GM10248 (cell line): ENCODE results near the gene RXRA.

Experiments
- CTCF ChIA-PET: fragments of 300-600 bp; sonication (Branson Sonifier 250); formaldehyde crosslinking; extraction: SDS; loops from one replicate; lab custom pipeline; 2021; ENCODE audit warnings: antibody characterized with exemption; lab: Yijun Ruan, JAX
- POLR2A ChIA-PET: fragments of 350-650 bp; sonication (Branson Sonifier 250); formaldehyde crosslinking; extraction: SDS; loops from one replicate; lab custom pipeline; 2020; ENCODE audit warnings: antibody characterized with exemption; lab: Yijun Ruan, JAX
- DNase-seq: peaks from one replicate; pipeline ENCODE4 v3.0.0; 2012; ENCODE audit errors: extremely low spot score
- CTCF ChIP-seq: IDR thresholded peaks from 2 replicates; pipeline ENCODE4 v1.5.1; 2012; ENCODE audit warnings: mild to moderate bottlenecking, low read depth; ENCODE audit errors: extremely low read depth, missing control alignments, control extremely low read depth

Gene RXRA

GRCh38 chr9:134333234-134333873, 7.1 kb downstream of the RXRA start:
- DNase-seq, result no peak
- ChIA-PET POLR2A (no interaction called here), CTCF (no interaction called here)
- no peak for TF ChIP-seq CTCF

GRCh38 chr9:134333874-134334581, 7.8 kb downstream of the RXRA start:
- no peak for DNase-seq
- ChIA-PET CTCF (no interaction called here), POLR2A (no interaction called here)
- TF ChIP-seq CTCF, result no peak

GRCh38 chr9:134335061-134335460, 8.8 kb downstream of the RXRA start:
- no peak for DNase-seq
- POLR2A ChIA-PET, result no interaction called here
- no peak for TF ChIP-seq CTCF
- CTCF ChIA-PET, result no interaction called here

DNA sequence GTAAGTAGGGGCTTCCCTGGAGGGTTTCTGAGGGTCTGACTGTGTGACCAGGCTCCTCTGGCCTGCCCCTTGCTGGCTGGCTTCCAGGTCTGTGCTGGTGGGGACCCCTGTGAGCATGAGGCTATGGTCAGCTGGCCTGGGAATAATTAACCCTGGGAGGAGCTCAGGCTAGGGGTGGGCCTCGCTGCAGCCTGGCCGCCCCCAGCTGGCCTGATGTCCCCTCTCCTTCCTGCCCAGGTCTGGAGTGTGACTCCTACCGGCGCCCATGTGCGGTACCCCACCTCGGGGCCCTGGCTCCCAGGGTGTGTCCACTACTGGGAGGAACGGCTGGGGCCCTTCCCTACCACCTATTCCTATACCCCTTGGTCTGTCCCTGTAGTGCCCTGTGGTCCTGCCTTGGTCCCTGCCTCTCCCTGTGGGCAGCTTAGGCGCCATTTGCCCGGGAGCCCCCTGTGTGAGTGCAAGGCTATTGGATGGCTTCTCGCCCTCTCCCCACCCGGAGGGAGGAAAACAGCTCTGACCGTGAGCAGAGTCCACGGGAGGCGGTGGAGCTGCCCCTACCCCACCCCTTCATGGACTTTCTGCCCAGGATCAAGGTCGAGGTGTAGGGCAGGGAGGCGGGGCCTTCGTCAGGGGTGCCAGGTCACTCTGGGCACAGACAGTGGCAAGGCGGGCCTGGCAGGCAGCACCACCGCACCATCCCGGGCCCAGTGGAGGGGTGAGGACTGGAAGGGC, 9.4 kb downstream of the RXRA start:
- no peak for DNase-seq
- ChIA-PET POLR2A (no interaction called here), CTCF (interaction anchor here (1.0 kb wide), 1 partner anchor 34 kb away, joined by 3 read pairs; no protein-coding TSS in a partner anchor)
- TF ChIP-seq CTCF, result no peak

- DNase-seq, result no peak
- ChIA-PET CTCF (interaction anchor here (1.0 kb wide), 1 partner anchor 34 kb away, joined by 3 read pairs; no protein-coding TSS in a partner anchor), POLR2A (no interaction called here)
- no peak for TF ChIP-seq CTCF
Observed at GRCh38 chr9:134336228-134336627, 10.0 kb downstream of the RXRA start.

DNA sequence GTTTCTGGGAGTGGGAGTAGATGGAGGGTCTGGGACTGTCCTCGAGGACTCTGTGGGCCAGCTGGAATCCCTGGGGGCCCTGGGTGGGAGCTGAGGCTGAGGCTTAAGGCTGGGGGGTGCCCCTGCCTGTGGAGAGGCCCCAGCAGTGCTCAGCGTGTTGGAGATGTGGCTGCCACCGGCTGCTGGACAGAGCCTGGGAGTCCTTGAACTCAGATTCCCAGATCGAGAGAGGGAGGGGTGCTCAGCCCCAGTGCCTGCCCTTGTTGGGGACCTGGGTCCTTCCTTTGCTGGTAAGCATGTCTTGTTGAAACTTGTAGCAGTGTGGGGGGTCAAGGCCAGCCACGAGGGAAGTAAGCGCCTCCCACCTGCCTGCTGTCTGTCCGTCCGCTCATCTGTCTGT, 10.7 kb downstream of the RXRA start:
- POLR2A ChIA-PET, result no interaction called here
- CTCF ChIA-PET, result no interaction called here

More for the DNA sequence above, 10.7 kb downstream of the RXRA start:
- DNase-seq, result no peak
- no peak for TF ChIP-seq CTCF
